Trophoblast cell (in vitro differentiated cells and primary cell): ENCODE results near the gene SCLY.

Source experiments
- DNase-seq, 2 donors: peaks; one replicate each; pipeline ENCODE4 v3.0.0-alpha.2; 2016
- H2AFZ ChIP-seq: 2 replicates; pipeline ENCODE4 v1.6.1; 2013; ENCODE audit warnings: low read length, moderate library complexity, mild to moderate bottlenecking; ENCODE audit not compliant: insufficient read depth, poor library complexity
- H2AK5ac ChIP-seq: 2 replicates; pipeline ENCODE4 v1.6.1; 2013; ENCODE audit warnings: mild to moderate bottlenecking, low read length
- H2BK120ac ChIP-seq: 2 replicates; pipeline ENCODE4 v1.6.1; 2013; ENCODE audit warnings: low read length, mild to moderate bottlenecking, moderate library complexity; ENCODE audit not compliant: insufficient read depth, poor library complexity
- H2BK12ac ChIP-seq: 2 replicates; pipeline ENCODE4 v1.6.1; 2013; ENCODE audit warnings: mild to moderate bottlenecking, low read length, moderate library complexity
- H2BK5ac ChIP-seq: 2 replicates; pipeline ENCODE4 v1.6.1; 2013; ENCODE audit warnings: low read length, low read depth, moderate library complexity, mild to moderate bottlenecking; ENCODE audit not compliant: poor library complexity
- H3K14ac ChIP-seq: 2 replicates; pipeline ENCODE4 v1.6.1; 2013; ENCODE audit warnings: mild to moderate bottlenecking, low read length
- H3K18ac ChIP-seq: 2 replicates; pipeline ENCODE4 v1.6.1; 2013; ENCODE audit warnings: mild to moderate bottlenecking, low read length
- H3K23ac ChIP-seq: 2 replicates; pipeline ENCODE4 v1.6.1; 2013; ENCODE audit warnings: low read length
- H3K27ac ChIP-seq: 2 replicates; pipeline ENCODE4 v1.5.1; 2013; ENCODE audit warnings: low read depth, mild to moderate bottlenecking, inconsistent platforms, low read length, moderate library complexity
- H3K27me3 ChIP-seq: 2 replicates; pipeline ENCODE4 v1.6.1; 2013; ENCODE audit warnings: inconsistent platforms, mild to moderate bottlenecking, low read length, moderate library complexity; ENCODE audit not compliant: insufficient read depth
- H3K36me3 ChIP-seq, 2 experiments: 1 replicate in 1 of 2; 2 replicates in 1 of 2; pipeline ENCODE4 v1.6.1; 2013; ENCODE audit warnings: low read length in 2 of 2, mild to moderate bottlenecking in 2 of 2, moderate library complexity in 1 of 2; ENCODE audit not compliant: insufficient read depth in 2 of 2, control insufficient read depth in 1 of 2
- H3K4ac ChIP-seq: 2 replicates; pipeline ENCODE4 v1.6.1; 2013; ENCODE audit warnings: low read depth, mild to moderate bottlenecking, low read length, moderate library complexity
- H3K4me1 ChIP-seq, 2 experiments: 1 replicate in 1 of 2; 2 replicates in 1 of 2; pipeline ENCODE4 v1.6.1; 2013; ENCODE audit warnings: low read length in 2 of 2, mild to moderate bottlenecking in 2 of 2, moderate library complexity in 1 of 2; ENCODE audit not compliant: insufficient read depth in 2 of 2, control insufficient read depth in 1 of 2
- H3K4me2 ChIP-seq: 2 replicates; pipeline ENCODE4 v1.6.1; 2013; ENCODE audit warnings: inconsistent platforms, mild to moderate bottlenecking, low read length, moderate library complexity
- H3K4me3 ChIP-seq: 2 replicates; pipeline ENCODE4 v1.5.1; 2013; ENCODE audit warnings: mild to moderate bottlenecking, low read depth, low read length, inconsistent platforms
- H3K79me1 ChIP-seq: one replicate; pipeline ENCODE4 v1.6.1; 2013; ENCODE audit warnings: low read length
- H3K79me2 ChIP-seq: 2 replicates; pipeline ENCODE4 v1.6.1; 2013; ENCODE audit warnings: low read length, mild to moderate bottlenecking; ENCODE audit not compliant: control insufficient read depth, insufficient read depth, poor library complexity
- H3K9ac ChIP-seq: 2 replicates; pipeline ENCODE4 v1.6.1; 2013; ENCODE audit warnings: mild to moderate bottlenecking, low read length
- H3K9me3 ChIP-seq: 2 replicates; pipeline ENCODE4 v1.6.1; 2013; ENCODE audit warnings: low read depth, mild to moderate bottlenecking, control low read depth, inconsistent platforms, low read length; ENCODE audit not compliant: insufficient read depth
- H4K12ac ChIP-seq: 2 replicates; pipeline ENCODE4 v1.6.1; 2013; ENCODE audit warnings: low read depth, mild to moderate bottlenecking, low read length, moderate library complexity
- H4K8ac ChIP-seq: 2 replicates; pipeline ENCODE4 v1.6.1; 2013; ENCODE audit warnings: low read depth, mild to moderate bottlenecking, low read length, moderate library complexity
- H4K91ac ChIP-seq: one replicate; pipeline ENCODE4 v1.6.1; 2013; ENCODE audit warnings: low read depth, mild to moderate bottlenecking, low read length, moderate library complexity
- WGBS: extraction: QIAGEN DNeasy Blood & Tissue Kit; methylation state at CpG from one replicate; pipeline ENCODE4 v1.1.7; 2013; ENCODE audit warnings: missing lambda C conversion rate; ENCODE audit not compliant: insufficient read length, insufficient coverage; ENCODE audit errors: extremely low coverage; 5-methylcytosine and 5-hydroxymethylcytosine counted together

Gene SCLY

DNA sequence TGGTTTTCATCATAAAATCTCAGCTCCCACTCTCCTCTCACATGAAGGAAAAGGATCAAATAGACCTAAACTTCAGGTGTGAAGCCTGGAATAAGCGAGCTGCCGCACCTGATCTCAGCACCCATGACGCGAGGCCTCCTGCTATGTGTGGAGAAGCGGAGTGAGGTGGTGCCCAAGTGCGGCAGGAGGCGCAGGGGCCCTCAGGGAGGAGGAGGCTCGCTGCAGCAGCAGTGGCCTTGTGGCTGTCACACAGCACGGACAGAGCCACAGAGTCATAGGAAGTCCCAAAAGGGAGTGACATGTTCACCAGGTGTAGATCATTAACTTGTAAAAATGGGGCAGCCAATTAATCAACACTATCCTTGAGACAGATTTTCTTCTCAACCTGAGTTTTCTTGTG is 9.1 kb downstream of the SCLY start:
- peaks cover 15 to 25% of the 10 kb centered on the region in 2 experiments for H3K36me3 ChIP-seq
- H2BK120ac ChIP-seq = no peak overlapping the region
- no peak overlapping the region for H4K91ac ChIP-seq
- no peak overlapping the region for H3K14ac ChIP-seq
- no peak overlapping the region for H2AFZ ChIP-seq
- H3K4me1 ChIP-seq = no peaks in the 10 kb centered on the region
- H3K9me3 ChIP-seq = peaks cover 3% of the 10 kb centered on the region
- no peaks in the 10 kb centered on the region for H3K79me2 ChIP-seq
- no peaks in the 10 kb centered on the region for H3K79me1 ChIP-seq
- DNase-seq = no peak
- no peak overlapping the region for H4K8ac ChIP-seq
- H2BK5ac ChIP-seq = no peak overlapping the region
- H2BK12ac ChIP-seq = no peak overlapping the region
- no peak overlapping the region for H3K4me3 ChIP-seq
- H3K18ac ChIP-seq = no peak overlapping the region
- H4K12ac ChIP-seq = no peak overlapping the region
- H3K27ac ChIP-seq = no peak overlapping the region
- WGBS = no CpG with 5 or more reads among the region's 9 CpGs
- no peak overlapping the region for H3K4ac ChIP-seq
- no peaks in the 10 kb centered on the region for H3K27me3 ChIP-seq
- no peak overlapping the region for H2AK5ac ChIP-seq
- H3K23ac ChIP-seq = no peak overlapping the region
- no peak overlapping the region for H3K4me2 ChIP-seq
- H3K9ac ChIP-seq = no peak overlapping the region

- Histone ChIP-seq H4K12ac (no peak overlapping the region), H3K4me2 (no peak overlapping the region), H3K14ac (no peak overlapping the region), H2BK5ac (no peak overlapping the region), H3K79me2 (no peaks in the 10 kb centered on the region), H3K27me3 (no peaks in the 10 kb centered on the region), H2BK12ac (no peak overlapping the region), H3K27ac (no peak overlapping the region), H3K4me1 (no peaks in the 10 kb centered on the region), H3K4me3 (no peak overlapping the region), H4K8ac (no peak overlapping the region), H3K9me3 (no peaks in the 10 kb centered on the region), H3K4ac (no peak overlapping the region), H2BK120ac (no peak overlapping the region), H3K36me3 (peaks cover 3 to 4% of the 10 kb centered on the region in 2 experiments), H2AFZ (no peak overlapping the region), H3K9ac (no peak overlapping the region), H4K91ac (no peak overlapping the region), H2AK5ac (no peak overlapping the region), H3K23ac (no peak overlapping the region), H3K79me1 (no peaks in the 10 kb centered on the region), H3K18ac (no peak overlapping the region)
- no peak for DNase-seq
Observed at GRCh38 chr2:238075397-238075796, 14.6 kb downstream of the SCLY start.

- no peaks in the 10 kb centered on the region for H3K79me1 ChIP-seq
- H3K4ac ChIP-seq = no peak overlapping the region
- no peak overlapping the region for H3K23ac ChIP-seq
- no peak overlapping the region for H3K9ac ChIP-seq
- no peak overlapping the region for H2BK5ac ChIP-seq
- H3K4me2 ChIP-seq = no peak overlapping the region
- H2AK5ac ChIP-seq = no peak overlapping the region
- H3K4me3 ChIP-seq = no peak overlapping the region
- no peak overlapping the region for H4K8ac ChIP-seq
- H3K27ac ChIP-seq = no peak overlapping the region
- H3K18ac ChIP-seq = no peak overlapping the region
- H3K4me1 ChIP-seq = no peaks in the 10 kb centered on the region
- H3K27me3 ChIP-seq = no peaks in the 10 kb centered on the region
- no peak overlapping the region for H2BK12ac ChIP-seq
- H3K36me3 ChIP-seq = peaks cover 12 to 15% of the 10 kb centered on the region in 2 experiments
- WGBS = no CpG with 5 or more reads among the region's 1 CpG
- H4K91ac ChIP-seq = no peak overlapping the region
- no peak overlapping the region for H2BK120ac ChIP-seq
- no peak overlapping the region for H2AFZ ChIP-seq
- no peaks in the 10 kb centered on the region for H3K79me2 ChIP-seq
- H4K12ac ChIP-seq = no peak overlapping the region
- DNase-seq = no peak
- H3K14ac ChIP-seq = no peak overlapping the region
- no peaks in the 10 kb centered on the region for H3K9me3 ChIP-seq
Observed at GRCh38 chr2:238077292-238077691, 16.5 kb downstream of the SCLY start.

DNA sequence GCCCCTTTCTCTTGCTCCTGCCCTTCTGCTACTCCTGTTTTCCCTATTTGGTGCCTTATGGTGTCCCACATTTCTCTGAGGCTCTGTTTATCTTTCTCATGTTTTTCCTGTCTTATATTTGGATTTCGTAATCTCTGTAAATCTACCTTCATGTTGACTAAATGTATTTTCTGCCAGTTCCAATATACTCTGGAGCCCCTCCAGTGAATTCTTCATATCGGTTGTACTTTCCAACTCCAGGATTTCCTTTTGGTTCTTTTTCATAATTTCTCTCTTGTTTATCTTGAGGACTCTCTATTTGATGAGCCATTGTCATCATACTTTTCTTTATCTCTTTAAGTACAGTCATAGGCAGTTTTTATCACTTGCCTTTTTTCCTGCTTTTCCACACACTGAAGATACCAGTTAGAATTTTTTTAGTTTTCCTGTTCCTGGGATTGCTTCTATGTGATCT is 19.1 kb downstream of the SCLY start:
- H4K12ac ChIP-seq = no peak overlapping the region
- H3K79me2 ChIP-seq = no peaks in the 10 kb centered on the region
- H3K4ac ChIP-seq = no peak overlapping the region
- no peak overlapping the region for H3K14ac ChIP-seq
- no peak overlapping the region for H3K23ac ChIP-seq
- no peaks in the 10 kb centered on the region for H3K79me1 ChIP-seq
- H2BK5ac ChIP-seq = no peak overlapping the region
- no peak overlapping the region for H2BK12ac ChIP-seq
- H3K36me3 ChIP-seq = peaks cover 16 to 20% of the 10 kb centered on the region in 2 experiments
- H3K27ac ChIP-seq = no peak overlapping the region
- H3K18ac ChIP-seq = no peak overlapping the region
- no peak overlapping the region for H2BK120ac ChIP-seq
- no CpG with 5 or more reads among the region's 2 CpGs for WGBS
- no peak overlapping the region for H2AK5ac ChIP-seq
- H3K9ac ChIP-seq = no peak overlapping the region
- no peak overlapping the region for H3K4me2 ChIP-seq
- no peak overlapping the region for H4K8ac ChIP-seq
- no peaks in the 10 kb centered on the region for H3K4me1 ChIP-seq
- no peak overlapping the region for H3K4me3 ChIP-seq
- no peak overlapping the region for H4K91ac ChIP-seq
- no peak overlapping the region for H2AFZ ChIP-seq
- H3K27me3 ChIP-seq = no peaks in the 10 kb centered on the region
- no peaks in the 10 kb centered on the region for H3K9me3 ChIP-seq
- DNase-seq = no peak
